ENCODE results near the gene ARMC7. TPM values are rescaled to one million over a fixed set of nuclear protein-coding genes. Genes with fewer than 3 reads are reported as not detected.
"Not testable (repeated sequence)": the region's sequence is repeated elsewhere in the genome, so short reads cannot be mapped to it uniquely, and the experiment has no call there.

The ARMC7 gene
- total and polyA plus RNA-seq, 9 donors: 2.4 to 7.9 (median 7.3) TPM

- DNase-seq: peak; percentile 53
- Histone ChIP-seq H3K4me1 (ENCODE audit: control insufficient read depth, insufficient read depth, low read length) (peaks cover 6% of the 10 kb centered on the region), H3K27ac (ENCODE audit: low read length) (peak overlapping the region; percentile 10), H3K27me3 (ENCODE audit: control insufficient read depth, insufficient read depth, low read length) (no peaks in the 10 kb centered on the region), H3K4me3 (ENCODE audit: low read length) (no peak overlapping the region), H3K36me3 (ENCODE audit: control insufficient read depth, insufficient read depth, low read length) (peaks cover 50% of the 10 kb centered on the region), H3K9me3 (replicated peaks; ENCODE audit: control insufficient read depth, low read depth, low read length) (no peaks in the 10 kb centered on the region)
- 25% methylated on average over 3 of the region's 6 CpGs for WGBS (ENCODE audit: insufficient coverage)
Measured at GRCh38 chr17:75065562-75066151, 44.1 kb upstream of the ARMC7 start.

GRCh38 chr17:75067856-75068255 is 41.9 kb upstream of the ARMC7 start:
- Histone ChIP-seq H3K27ac (ENCODE audit: low read length) (no peak overlapping the region), H3K27me3 (ENCODE audit: control insufficient read depth, insufficient read depth, low read length) (no peaks in the 10 kb centered on the region), H3K9me3 (replicated peaks; ENCODE audit: control insufficient read depth, low read depth, low read length) (no peaks in the 10 kb centered on the region), H3K36me3 (ENCODE audit: control insufficient read depth, insufficient read depth, low read length) (peaks cover 28% of the 10 kb centered on the region), H3K4me1 (ENCODE audit: control insufficient read depth, insufficient read depth, low read length) (no peaks in the 10 kb centered on the region), H3K4me3 (ENCODE audit: low read length) (no peak overlapping the region)
- DNase-seq: no peak
- WGBS (ENCODE audit: insufficient coverage): 71% methylated on average over 2 of the region's 4 CpGs

DNA sequence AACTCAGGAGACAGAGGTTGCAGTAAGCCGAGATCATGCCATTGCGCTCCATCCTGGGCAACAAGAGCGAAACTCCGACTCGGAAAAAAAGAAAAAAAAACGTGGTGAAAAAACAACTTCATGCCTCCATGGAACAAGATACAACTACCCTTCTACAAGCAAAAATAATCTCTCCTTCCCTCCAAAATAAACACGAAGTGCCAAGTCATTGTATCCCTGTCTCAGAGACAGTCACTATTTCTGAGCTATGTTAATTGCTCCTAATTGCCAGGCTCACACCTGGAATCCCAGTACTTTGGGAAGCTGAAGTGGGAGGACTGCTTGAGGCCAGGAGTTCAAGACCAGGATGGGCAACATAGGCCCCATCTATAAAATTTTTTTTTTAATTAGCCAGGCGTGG is 41.0 kb upstream of the ARMC7 start:
- H3K9me3 ChIP-seq (replicated peaks; ENCODE audit: control insufficient read depth, low read depth, low read length): no peaks in the 10 kb centered on the region
- H3K4me3 ChIP-seq (ENCODE audit: low read length): no peak overlapping the region
- no peak overlapping the region for H3K27ac ChIP-seq (ENCODE audit: low read length)
- peaks cover under 1% of the 10 kb centered on the region for H3K4me1 ChIP-seq (ENCODE audit: control insufficient read depth, insufficient read depth, low read length)
- no peaks in the 10 kb centered on the region for H3K27me3 ChIP-seq (ENCODE audit: control insufficient read depth, insufficient read depth, low read length)
- peaks cover 19% of the 10 kb centered on the region for H3K36me3 ChIP-seq (ENCODE audit: control insufficient read depth, insufficient read depth, low read length)
- 92% methylated on average over 2 of the region's 8 CpGs for WGBS (ENCODE audit: insufficient coverage)
- DNase-seq: no peak

GRCh38 chr17:75069783-75070182 is 40.0 kb upstream of the ARMC7 start:
- H3K27ac ChIP-seq (ENCODE audit: low read length): no peak overlapping the region
- no peak for DNase-seq
- H3K4me1 ChIP-seq (ENCODE audit: control insufficient read depth, insufficient read depth, low read length): peaks cover 8% of the 10 kb centered on the region
- WGBS (ENCODE audit: insufficient coverage): 65% methylated on average over 2 of the region's 2 CpGs
- peaks cover 8% of the 10 kb centered on the region for H3K36me3 ChIP-seq (ENCODE audit: control insufficient read depth, insufficient read depth, low read length)
- no peaks in the 10 kb centered on the region for H3K9me3 ChIP-seq (replicated peaks; ENCODE audit: control insufficient read depth, low read depth, low read length)
- no peak overlapping the region for H3K4me3 ChIP-seq (ENCODE audit: low read length)
- H3K27me3 ChIP-seq (ENCODE audit: control insufficient read depth, insufficient read depth, low read length): no peaks in the 10 kb centered on the region

DNA sequence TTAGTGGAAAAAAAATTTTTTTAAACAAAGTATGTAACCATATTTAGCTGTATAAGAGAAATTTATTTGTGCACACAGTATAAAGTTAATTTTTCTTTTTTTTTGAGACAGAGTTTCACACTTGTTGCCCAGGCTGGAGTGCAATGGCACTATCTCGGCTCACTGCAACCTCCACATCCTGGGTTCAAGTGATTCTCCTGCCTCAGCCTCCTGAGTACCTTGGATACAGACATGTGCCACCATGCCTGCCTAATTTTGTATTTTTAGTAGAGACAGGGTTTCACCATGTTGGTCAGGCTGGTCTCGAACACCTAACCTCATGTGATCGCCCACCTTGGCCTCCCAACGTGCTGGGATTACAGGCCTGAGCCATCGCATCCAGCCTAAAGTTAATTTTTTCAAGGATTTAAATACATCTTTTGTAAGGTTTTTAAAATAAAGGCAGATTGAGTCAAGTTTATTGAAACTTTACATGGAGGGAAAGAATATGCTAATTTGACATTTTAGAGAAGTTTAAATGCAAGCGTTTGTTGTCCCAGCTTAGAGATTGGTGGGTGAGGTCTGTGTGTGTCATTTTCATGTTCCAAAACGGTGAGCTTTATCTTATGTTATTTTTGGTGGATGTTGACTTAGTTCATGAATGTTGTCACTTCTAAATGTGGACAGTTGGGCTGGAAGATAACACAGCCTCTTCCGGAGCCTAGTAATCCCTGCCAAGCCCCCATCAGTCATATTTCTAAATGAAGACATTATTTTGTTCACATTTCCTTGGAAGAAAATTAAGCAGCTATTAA is 38.1 kb upstream of the ARMC7 start:
- H3K9me3 ChIP-seq (replicated peaks; ENCODE audit: control insufficient read depth, low read depth, low read length); H3K36me3 ChIP-seq (ENCODE audit: control insufficient read depth, insufficient read depth, low read length); H3K4me3 ChIP-seq (ENCODE audit: low read length); DNase-seq; H3K27ac ChIP-seq (ENCODE audit: low read length); H3K27me3 ChIP-seq (ENCODE audit: control insufficient read depth, insufficient read depth, low read length): not testable (repeated sequence)
- WGBS (ENCODE audit: insufficient coverage): 78% methylated on average over 2 of the region's 8 CpGs
- H3K4me1 ChIP-seq (ENCODE audit: control insufficient read depth, insufficient read depth, low read length): peaks cover 17% of the 10 kb centered on the region

DNA sequence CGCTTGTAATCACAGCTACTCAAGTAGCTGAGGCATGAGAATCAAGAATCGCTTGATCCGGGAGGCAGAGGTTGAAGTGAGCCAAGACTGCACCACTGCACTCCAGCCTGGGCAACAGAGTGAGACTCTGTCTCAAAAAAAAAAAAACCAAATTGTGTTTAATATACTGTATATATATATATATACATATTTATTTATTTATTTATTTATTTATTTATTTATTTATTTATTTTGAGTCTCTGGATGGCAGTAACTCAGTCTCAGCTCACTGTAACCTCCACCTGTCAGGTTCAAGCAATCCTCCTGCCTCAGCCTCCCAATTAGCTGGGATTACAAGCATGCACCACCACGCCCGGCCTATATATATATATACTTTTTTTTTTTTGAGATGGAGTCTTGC is 36.9 kb upstream of the ARMC7 start:
- not testable (repeated sequence) for H3K9me3 ChIP-seq (replicated peaks; ENCODE audit: control insufficient read depth, low read depth, low read length); H3K27ac ChIP-seq (ENCODE audit: low read length); H3K27me3 ChIP-seq (ENCODE audit: control insufficient read depth, insufficient read depth, low read length); DNase-seq; H3K36me3 ChIP-seq (ENCODE audit: control insufficient read depth, insufficient read depth, low read length); H3K4me3 ChIP-seq (ENCODE audit: low read length)
- peaks cover 28% of the 10 kb centered on the region for H3K4me1 ChIP-seq (ENCODE audit: control insufficient read depth, insufficient read depth, low read length)
- WGBS (ENCODE audit: insufficient coverage): no CpG with 5 or more reads among the region's 5 CpGs

- Histone ChIP-seq H3K4me1 (ENCODE audit: control insufficient read depth, insufficient read depth, low read length) (peaks cover 35% of the 10 kb centered on the region), H3K27me3 (ENCODE audit: control insufficient read depth, insufficient read depth, low read length) (no peaks in the 10 kb centered on the region), H3K4me3 (ENCODE audit: low read length) (no peak overlapping the region), H3K27ac (ENCODE audit: low read length) (peak overlapping the region; percentile 74), H3K36me3 (ENCODE audit: control insufficient read depth, insufficient read depth, low read length) (no peaks in the 10 kb centered on the region), H3K9me3 (replicated peaks; ENCODE audit: control insufficient read depth, low read depth, low read length) (no peaks in the 10 kb centered on the region)
- peak; percentile 76 for DNase-seq
- 58% methylated on average over 4 of the region's 5 CpGs for WGBS (ENCODE audit: insufficient coverage)
Measured at GRCh38 chr17:75073618-75074047, 36.1 kb upstream of the ARMC7 start.

DNA sequence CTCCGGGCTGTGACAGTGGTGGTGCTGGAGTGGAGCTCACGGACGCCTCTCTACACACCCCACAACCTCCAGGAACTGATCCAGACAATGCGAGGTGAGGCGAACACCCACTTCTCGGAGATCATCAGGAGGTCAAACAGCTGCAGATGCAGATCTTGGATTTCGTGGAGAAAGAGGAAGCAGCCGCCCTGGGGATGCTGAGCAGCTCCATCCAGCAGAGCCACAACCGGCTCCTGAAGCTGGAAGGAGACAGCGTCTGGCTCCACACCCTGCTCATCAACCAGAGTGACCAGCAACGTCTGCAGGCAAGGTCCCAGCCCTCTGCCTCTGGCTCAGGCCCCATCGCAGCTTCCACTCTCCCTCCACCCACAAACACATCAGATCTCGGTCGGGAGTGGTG is 35.2 kb upstream of the ARMC7 start:
- Histone ChIP-seq H3K27me3 (ENCODE audit: control insufficient read depth, insufficient read depth, low read length) (no peaks in the 10 kb centered on the region), H3K27ac (ENCODE audit: low read length) (peak overlapping the region; percentile 74), H3K9me3 (replicated peaks; ENCODE audit: control insufficient read depth, low read depth, low read length) (no peaks in the 10 kb centered on the region), H3K4me3 (ENCODE audit: low read length) (no peak overlapping the region), H3K4me1 (ENCODE audit: control insufficient read depth, insufficient read depth, low read length) (peaks cover 44% of the 10 kb centered on the region), H3K36me3 (ENCODE audit: control insufficient read depth, insufficient read depth, low read length) (no peaks in the 10 kb centered on the region)
- 35% methylated on average over 10 of the region's 14 CpGs for WGBS (ENCODE audit: insufficient coverage)
- peak; percentile 92 for DNase-seq

DNA sequence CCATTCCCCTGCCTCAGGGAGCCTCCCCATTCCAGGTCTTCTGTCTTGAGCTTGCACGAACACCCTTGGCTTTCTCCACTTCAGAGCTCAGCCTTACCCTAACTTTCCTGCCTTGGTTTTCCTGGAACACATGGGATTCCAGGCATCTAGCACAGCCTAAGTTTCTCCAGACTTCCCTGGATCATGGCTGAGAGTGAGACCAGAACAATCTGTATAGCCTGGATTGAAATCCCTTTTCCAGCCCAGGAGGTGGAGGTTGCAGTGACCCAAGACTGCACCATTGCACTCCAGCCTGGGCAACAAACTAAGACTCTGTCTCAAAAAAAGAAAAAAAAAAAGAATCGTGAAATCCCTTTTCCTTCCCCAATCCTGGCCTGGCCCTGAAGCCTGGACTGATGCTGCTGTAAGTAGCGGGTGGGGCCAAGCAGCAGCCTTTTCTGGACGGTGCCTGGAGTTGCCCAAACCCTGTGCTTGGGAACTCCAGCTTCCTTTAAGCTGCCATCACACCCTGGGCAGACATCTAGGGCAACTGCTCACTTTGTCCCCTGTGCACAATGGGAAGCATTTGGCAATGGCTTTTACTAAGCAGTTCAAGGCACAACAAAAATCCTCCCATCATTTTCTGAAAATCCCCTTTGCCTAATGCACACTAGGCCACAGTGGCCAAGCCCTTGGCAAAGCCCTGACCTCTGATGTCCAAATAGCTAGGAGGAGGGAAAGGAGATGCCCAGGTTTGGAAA is 34.0 kb upstream of the ARMC7 start:
- Histone ChIP-seq H3K4me3 (ENCODE audit: low read length) (no peak overlapping the region), H3K36me3 (ENCODE audit: control insufficient read depth, insufficient read depth, low read length) (no peaks in the 10 kb centered on the region), H3K27me3 (ENCODE audit: control insufficient read depth, insufficient read depth, low read length) (no peaks in the 10 kb centered on the region), H3K9me3 (replicated peaks; ENCODE audit: control insufficient read depth, low read depth, low read length) (no peaks in the 10 kb centered on the region), H3K4me1 (ENCODE audit: control insufficient read depth, insufficient read depth, low read length) (peaks cover 47% of the 10 kb centered on the region), H3K27ac (ENCODE audit: low read length) (peak overlapping the region; percentile 6)
- WGBS (ENCODE audit: insufficient coverage): 49% methylated on average over 3 of the region's 4 CpGs
- DNase-seq: no peak

- Histone ChIP-seq H3K36me3 (ENCODE audit: control insufficient read depth, insufficient read depth, low read length) (no peaks in the 10 kb centered on the region), H3K27ac (ENCODE audit: low read length) (no peak overlapping the region), H3K4me3 (ENCODE audit: low read length) (peak overlapping the region; percentile 43), H3K27me3 (ENCODE audit: control insufficient read depth, insufficient read depth, low read length) (no peaks in the 10 kb centered on the region), H3K9me3 (replicated peaks; ENCODE audit: control insufficient read depth, low read depth, low read length) (no peaks in the 10 kb centered on the region), H3K4me1 (ENCODE audit: control insufficient read depth, insufficient read depth, low read length) (peaks cover 47% of the 10 kb centered on the region)
- WGBS (ENCODE audit: insufficient coverage): 28% methylated on average over 24 of the region's 30 CpGs
- DNase-seq: no peak
Measured at GRCh38 chr17:75077072-75077495, 32.7 kb upstream of the ARMC7 start.

Measured in muscle of leg (tissue), 11 donors.